NCI-H2171 treated with DMSO at 0.1 percent for 48 hours (cell line): ENCODE data around the gene BCAT1.

Source experiments
- DNase-seq: peaks from one replicate; lab custom pipeline; 2025; lab: John Stamatoyannopoulos, UW

BCAT1 gene

GRCh38 chr12:24760606-24761378 is 188.1 kb downstream of the BCAT1 start:
- DNase-seq, result no peak

- no peak for DNase-seq
These were observed 188.7 kb downstream of the BCAT1 start for GRCh38 chr12:24760162-24760561.
